MG63 (cell line): ENCODE data around the gene OPA3. TPM values are rescaled to one million over a fixed set of nuclear protein-coding genes. Genes with fewer than 3 reads are reported as not detected.

Experiments used
- DNase-seq: peaks from one replicate; pipeline ENCODE4 v3.0.0-alpha.2; 2020
- H3K27me3 ChIP-seq: fragments of 250-450 bp; sonication (Bioruptor Pico); 2 replicates; pipeline ENCODE4 v1.5.1; 2020; ENCODE audit warnings: mild to moderate bottlenecking, moderate library complexity
- H3K36me3 ChIP-seq: fragments of 250-450 bp; sonication (Bioruptor Pico); 2 replicates; pipeline ENCODE4 v1.5.1; 2020; ENCODE audit warnings: mild to moderate bottlenecking, moderate library complexity
- H3K4me3 ChIP-seq: fragments of 250-450 bp; sonication (Bioruptor Pico); 2 replicates; pipeline ENCODE4 v1.5.1; 2020; ENCODE audit warnings: mild to moderate bottlenecking, moderate library complexity
- H3K9me3 ChIP-seq: fragments of 250-450 bp; sonication (Bioruptor Pico); 2 replicates; pipeline ENCODE4 v1.5.1; 2020; ENCODE audit warnings: mild to moderate bottlenecking, moderate library complexity
- total RNA-seq: library from RNA; depleted of rRNA; stranded (reverse); fragments of >200 nt; shearing (Covaris generic); gene quantifications from 2 replicates; pipeline ENCODE4 v1.2.3, GENCODE V29; 2014; ENCODE audit warnings: low replicate concordance

The OPA3 gene
- total RNA-seq, 1 experiment from 2014 or later = 21.2 TPM

DNA sequence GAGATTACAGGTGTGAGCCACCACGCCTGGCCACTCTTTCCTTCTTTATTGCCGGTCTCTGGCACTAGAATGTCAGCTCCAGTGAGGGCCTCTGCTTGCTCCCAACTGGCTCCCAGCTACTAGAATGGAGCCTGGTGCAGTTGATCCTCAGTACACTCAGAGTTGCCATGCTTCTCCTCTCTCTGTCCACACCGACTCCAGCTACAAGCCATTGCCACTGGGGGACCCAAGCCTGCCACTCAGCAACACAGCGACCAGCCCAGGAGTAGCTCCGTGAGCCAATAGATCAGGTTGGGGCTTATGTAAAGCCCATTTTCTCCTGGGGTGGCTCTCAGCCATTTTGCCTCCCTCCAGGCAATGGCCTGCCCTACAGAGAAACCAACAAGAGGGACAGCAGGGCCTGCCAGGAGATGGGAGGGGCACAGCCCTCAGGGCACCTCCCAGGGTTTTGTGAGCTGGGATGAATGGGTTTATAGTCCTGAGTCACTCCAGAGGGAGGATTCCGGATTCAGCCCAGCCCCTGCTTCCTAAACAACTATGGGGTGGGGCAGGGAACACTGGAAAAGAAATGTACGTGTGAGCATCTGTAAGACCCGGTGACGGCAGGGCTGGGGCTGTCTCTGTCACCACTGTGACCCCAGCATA, 36.5 kb downstream of the OPA3 start:
- DNase-seq = peak; percentile 94
- Histone ChIP-seq H3K9me3 (no peaks in the 10 kb centered on the region), H3K4me3 (no peak overlapping the region), H3K27me3 (no peaks in the 10 kb centered on the region), H3K36me3 (peaks cover 7% of the 10 kb centered on the region)

DNA sequence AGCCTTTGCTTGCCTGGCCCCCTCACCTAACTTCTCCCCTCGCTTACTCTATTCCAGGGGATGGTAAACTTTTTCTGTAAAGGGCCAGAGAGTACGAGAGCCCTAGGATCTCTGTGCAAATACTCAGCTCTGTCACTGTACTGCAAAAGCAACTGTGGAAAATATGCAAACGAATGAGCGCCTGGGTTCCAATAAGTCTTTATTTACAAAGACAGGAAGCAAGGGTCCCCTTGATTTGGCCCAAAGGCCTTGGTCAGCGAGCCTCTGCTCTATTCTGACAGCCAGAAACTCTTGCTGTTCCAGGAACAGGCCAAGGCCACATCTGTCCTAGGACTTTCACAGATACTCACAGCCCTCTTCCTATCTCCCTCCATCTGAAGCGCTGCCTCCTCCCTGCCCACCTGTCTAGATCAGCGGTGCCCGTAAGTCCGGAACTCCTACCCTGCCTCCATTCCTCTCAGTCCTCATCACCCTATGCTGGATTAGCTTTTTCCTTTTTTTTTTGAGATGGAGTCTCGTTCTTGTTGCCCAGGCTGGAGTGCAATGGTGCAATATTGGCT, 37.3 kb downstream of the OPA3 start:
- no peak for DNase-seq
- Histone ChIP-seq H3K36me3 (no peaks in the 10 kb centered on the region), H3K4me3 (no peak overlapping the region), H3K27me3 (no peaks in the 10 kb centered on the region), H3K9me3 (no peaks in the 10 kb centered on the region)

DNA sequence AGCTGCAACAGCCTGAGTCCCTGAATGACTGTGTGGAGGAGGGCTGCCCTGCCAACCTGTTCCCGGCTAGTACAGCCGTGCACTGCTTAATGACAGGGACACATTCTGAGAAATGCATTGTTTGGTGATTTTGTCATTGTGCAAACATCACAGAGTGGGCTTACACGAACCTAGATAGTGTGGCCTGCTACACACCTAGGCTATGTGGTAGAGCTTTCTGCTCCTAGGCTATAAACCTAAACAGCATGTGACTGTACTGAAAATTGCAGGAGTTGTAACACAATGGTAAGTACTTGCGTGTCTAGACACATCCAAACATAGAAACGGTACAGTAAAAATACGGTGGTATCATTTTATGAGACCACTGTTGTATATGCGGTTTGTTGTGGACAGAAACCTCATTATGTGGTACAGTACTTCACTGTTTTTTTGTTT, 42.4 kb downstream of the OPA3 start:
- DNase-seq = no peak
- H3K36me3 ChIP-seq = no peaks in the 10 kb centered on the region
- H3K4me3 ChIP-seq = no peak overlapping the region
- no peaks in the 10 kb centered on the region for H3K27me3 ChIP-seq
- H3K9me3 ChIP-seq = no peaks in the 10 kb centered on the region

DNA sequence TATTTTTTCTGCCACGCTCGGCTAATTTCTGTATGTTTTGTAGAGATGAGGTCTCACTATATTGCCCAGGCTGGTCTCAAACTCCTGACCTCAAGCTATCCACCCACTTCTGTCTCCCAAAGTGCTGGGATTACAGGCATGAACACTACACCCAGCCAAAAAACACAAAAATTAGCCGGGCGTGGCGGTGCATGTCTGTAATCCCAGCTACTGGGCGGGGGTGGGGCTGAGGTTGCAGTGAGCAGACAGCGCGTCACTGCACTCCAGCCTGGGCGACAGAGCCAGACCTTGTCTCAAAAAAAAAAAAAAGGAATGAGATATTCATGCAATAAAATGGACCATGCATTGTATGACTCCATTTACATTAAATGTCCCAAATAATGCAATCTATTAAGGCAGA, 45.1 kb downstream of the OPA3 start:
- Histone ChIP-seq H3K36me3 (no peaks in the 10 kb centered on the region), H3K27me3 (no peaks in the 10 kb centered on the region), H3K4me3 (no peak overlapping the region), H3K9me3 (0 out of 2 replicates have a peak, but pooled peaks cover 2% of the 10 kb centered on the region)
- no peak for DNase-seq

DNA sequence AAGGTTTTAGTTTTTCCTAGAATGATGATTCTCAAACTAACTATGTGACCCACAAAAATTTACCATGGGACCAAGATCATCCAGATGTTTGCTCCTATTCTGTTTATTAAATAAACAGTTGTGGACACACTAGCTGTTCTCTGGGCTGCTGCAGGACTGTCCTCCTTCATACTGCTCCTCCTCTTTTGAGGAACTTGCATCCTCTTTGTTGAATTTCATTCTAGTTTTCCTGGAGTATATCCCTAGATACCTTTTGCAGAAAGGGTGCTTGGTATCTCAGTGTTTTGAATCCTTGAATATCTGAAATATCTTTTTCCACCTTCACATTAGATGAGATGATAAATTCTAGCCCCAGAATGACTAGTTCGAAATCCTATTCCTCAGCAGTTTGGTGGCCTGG, 53.3 kb downstream of the OPA3 start:
- DNase-seq = no peak
- H3K9me3 ChIP-seq = peaks cover 8% of the 10 kb centered on the region; the same call in 1 of the 2 replicates

DNA sequence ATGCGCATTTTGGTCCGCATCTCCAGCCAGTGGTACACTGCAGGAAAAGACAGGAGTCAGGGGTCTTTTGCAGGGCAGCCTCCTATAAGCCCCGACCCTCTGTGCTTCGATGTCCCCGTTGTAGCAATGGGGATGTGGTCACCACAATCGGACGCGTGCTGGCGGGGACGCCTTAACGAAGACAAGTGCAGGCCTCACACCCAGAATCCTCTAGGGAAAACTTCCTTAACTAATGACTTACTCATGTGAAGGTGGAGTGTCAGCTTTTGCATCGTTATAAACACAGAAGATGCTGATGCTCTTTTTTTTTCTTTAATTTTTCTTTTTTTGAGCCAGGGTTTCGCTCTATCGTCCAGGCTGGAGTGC, 55.2 kb downstream of the OPA3 start:
- H3K4me3 ChIP-seq = no peak overlapping the region
- peaks cover 7% of the 10 kb centered on the region; the same call in 1 of the 2 replicates for H3K9me3 ChIP-seq
- peaks cover 44% of the 10 kb centered on the region for H3K36me3 ChIP-seq
- no peak for DNase-seq
- H3K27me3 ChIP-seq = no peaks in the 10 kb centered on the region

More for the DNA sequence above, 53.3 kb downstream of the OPA3 start:
- Histone ChIP-seq H3K4me3 (no peak overlapping the region), H3K36me3 (peaks cover 25% of the 10 kb centered on the region), H3K27me3 (no peaks in the 10 kb centered on the region)

DNA sequence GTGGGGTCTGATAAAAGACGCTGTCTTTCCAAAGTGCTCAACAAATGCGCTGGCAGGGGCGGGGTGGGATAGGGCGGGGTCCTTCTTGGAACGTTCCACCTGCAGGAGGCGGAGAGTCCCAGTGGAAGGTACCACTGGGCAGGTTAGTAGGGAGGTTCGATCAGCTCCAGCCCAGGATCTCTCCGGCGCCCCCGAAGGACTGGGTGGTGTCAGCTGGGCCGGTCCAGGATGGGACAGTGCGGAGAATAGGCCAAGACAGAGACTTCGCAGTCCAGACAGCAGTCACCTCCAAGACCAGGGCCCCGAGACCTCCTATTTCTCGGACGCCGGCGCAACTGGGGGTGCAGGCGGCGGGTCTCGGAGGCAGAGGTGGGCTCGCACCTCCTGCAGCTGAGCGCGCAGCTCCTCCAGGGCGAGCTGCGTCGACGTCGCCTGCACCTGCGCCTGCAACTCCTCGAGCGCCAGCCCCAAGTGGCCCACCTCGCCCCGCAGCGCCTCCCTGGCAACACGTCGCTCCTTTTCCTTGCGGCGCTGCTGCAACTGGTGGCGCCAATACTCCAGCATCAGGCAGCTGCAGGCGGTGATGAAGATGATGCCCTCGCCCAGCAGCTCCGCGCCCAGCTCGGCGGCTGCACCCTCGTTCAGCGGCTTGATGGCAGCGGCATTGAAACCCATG, 55.7 kb downstream of the OPA3 start:
- Histone ChIP-seq H3K4me3 (no peak overlapping the region), H3K9me3 (peaks cover 7% of the 10 kb centered on the region; the same call in 1 of the 2 replicates), H3K36me3 (peaks cover 49% of the 10 kb centered on the region), H3K27me3 (no peaks in the 10 kb centered on the region)
- DNase-seq = peak; percentile 24

DNA sequence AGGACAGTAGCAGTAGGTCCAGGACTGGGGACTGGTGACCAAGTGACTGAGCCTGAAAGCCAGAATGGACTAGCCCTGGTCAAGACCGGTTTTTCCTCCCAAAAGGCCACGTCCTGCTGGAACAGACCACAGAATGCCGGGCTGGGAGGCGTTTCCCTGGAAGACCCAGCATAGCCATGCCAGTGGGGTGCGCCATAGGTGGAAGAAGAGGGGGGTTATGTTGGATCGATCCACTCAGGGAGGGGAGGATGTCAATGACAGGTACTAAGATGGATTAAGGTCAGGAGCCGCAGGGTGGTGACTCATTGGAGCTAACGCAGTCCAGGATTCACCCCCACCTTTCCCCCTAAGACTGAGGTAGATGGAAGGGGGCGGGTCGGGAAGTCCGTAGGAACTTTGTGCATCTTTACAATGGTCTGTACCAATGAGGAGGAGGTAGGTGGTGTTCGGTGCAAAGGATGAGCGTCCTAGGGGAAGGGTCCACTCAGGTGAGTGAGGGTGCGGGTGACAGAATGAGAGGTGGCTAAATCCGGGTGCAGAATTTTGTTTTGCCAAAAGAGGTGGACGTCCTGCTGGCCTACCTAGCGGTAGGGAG, 56.4 kb downstream of the OPA3 start:
- H3K9me3 ChIP-seq = peaks cover 7% of the 10 kb centered on the region; the same call in 1 of the 2 replicates
- peaks cover 54% of the 10 kb centered on the region for H3K36me3 ChIP-seq
- no peaks in the 10 kb centered on the region for H3K27me3 ChIP-seq
- no peak overlapping the region for H3K4me3 ChIP-seq
- no peak for DNase-seq

DNA sequence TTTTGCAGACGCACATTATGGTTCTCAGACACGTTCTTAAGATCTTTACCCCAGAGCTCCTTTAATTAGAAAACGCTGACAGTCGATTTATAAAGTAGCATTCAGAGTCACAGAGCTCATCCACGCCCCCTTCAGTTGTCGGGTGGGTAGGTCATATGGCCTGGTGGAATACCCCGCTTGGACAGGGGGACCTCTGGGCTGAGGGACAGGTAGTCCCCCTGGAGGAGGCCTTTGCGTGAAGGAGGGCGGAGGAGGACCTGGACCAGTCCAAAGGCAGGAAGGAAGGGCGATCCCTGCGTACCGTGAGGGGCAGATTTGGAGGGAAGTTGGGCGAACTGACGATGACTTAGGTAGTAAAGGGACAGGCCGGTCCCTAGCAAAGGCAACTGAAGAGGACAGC, 56.9 kb downstream of the OPA3 start:
- Histone ChIP-seq H3K4me3 (no peak overlapping the region), H3K36me3 (peaks cover 56% of the 10 kb centered on the region), H3K27me3 (no peaks in the 10 kb centered on the region), H3K9me3 (peaks cover 7% of the 10 kb centered on the region; the same call in 1 of the 2 replicates)
- no peak for DNase-seq

DNA sequence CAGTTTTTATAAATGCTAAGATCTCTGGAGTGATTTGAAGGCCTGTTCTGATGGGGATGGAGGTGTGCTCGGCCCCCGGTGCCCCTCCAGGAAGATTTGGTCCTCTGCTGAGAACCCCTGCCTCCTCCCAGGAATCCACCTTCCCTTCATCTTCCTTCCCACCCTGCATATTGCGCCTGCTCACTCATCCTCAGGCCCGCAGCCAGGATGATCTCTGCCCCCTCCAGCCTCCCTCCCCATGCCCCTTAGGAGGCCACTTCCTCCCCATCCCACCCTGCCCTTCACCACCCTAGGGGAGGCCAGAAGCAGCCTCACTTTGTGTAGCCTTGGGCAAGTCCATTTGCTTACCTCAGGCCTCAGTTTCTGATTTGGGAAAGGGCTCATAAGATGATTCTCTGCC, 57.6 kb downstream of the OPA3 start:
- Histone ChIP-seq H3K4me3 (no peak overlapping the region), H3K36me3 (peaks cover 59% of the 10 kb centered on the region), H3K27me3 (no peaks in the 10 kb centered on the region), H3K9me3 (peaks cover 7% of the 10 kb centered on the region; the same call in 1 of the 2 replicates)
- no peak for DNase-seq

DNA sequence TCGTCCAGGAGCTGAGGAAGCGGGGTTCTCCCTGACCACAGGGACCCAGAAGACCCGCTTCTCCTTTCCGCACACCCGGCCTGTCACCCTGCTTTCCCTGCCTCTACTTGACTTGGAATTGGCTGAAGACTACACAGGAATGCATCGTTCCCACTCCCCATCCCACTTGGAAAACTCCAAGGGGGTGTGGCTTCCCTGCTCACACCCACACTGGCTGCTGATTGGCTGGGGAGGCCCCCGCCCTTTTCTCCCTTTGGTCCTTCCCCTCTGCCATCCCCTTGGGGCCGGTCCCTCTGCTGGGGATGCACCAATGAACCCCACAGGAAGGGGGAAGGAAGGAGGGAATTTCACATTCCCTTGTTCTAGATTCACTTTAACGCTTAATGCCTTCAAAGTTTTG, 58.5 kb downstream of the OPA3 start:
- no peaks in the 10 kb centered on the region for H3K9me3 ChIP-seq
- peak; percentile 83 for DNase-seq
- H3K4me3 ChIP-seq = no peak overlapping the region
- H3K36me3 ChIP-seq = peaks cover 63% of the 10 kb centered on the region
- no peaks in the 10 kb centered on the region for H3K27me3 ChIP-seq

DNA sequence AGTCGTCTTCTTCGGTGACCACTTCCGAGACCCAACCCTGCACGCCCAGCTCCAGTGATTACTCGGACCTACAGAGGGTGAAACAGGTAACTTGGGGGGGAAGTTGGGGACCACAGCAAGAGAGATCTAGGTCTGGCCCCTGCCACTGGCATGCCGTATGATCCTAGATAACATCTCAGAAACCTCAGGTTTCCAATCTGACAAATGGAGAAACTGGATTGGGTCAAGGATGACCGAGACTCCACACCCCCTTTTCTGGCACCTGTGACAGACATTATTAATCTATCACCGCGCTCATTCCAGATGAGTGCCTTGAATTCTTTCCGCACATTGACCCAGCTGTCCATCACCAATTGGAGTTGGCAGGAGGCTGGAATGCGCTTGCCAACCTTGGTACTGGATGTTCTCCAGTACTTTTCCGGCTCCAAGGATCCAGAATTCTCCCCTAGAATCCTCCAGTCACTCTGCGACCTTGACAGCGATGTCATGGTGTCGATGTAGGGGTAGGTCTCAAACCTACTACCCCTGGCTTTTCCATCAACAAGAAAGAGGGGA, 60.0 kb downstream of the OPA3 start:
- no peaks in the 10 kb centered on the region for H3K9me3 ChIP-seq
- DNase-seq = no peak
- peaks cover 74% of the 10 kb centered on the region for H3K36me3 ChIP-seq
- H3K4me3 ChIP-seq = no peak overlapping the region
- H3K27me3 ChIP-seq = no peaks in the 10 kb centered on the region

DNA sequence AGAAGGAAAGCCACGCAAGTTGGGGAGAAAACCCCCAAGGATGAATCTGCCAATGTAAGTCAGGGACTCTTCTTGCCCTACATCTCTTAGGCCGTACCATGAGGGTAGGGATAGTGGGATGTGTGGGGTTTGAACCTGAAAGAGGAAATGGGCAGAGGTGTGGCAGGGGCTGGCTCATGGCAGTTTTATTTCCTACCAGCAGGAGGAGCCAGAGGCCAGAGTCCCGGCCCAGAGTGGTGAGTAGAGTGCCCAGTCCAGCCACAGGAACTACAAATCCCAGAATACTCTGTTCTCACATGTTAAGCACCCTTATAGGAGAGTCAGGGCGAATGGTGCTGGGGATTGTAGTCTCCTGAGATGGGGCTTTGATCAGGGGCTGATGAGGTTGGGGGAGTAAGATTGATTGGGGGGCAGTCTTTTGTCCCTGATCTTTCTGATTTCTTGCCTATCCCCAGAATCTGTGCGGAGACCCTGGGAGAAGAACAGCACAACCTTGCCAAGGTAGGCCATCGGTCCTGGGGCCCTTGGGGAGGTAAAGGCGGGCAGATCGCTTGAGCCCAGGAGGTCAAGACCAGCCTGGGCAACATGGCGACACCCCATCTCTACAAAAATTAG, 60.9 kb downstream of the OPA3 start:
- Histone ChIP-seq H3K27me3 (no peaks in the 10 kb centered on the region), H3K4me3 (no peak overlapping the region), H3K36me3 (peaks cover 80% of the 10 kb centered on the region), H3K9me3 (no peaks in the 10 kb centered on the region)
- DNase-seq = peak; percentile 69

DNA sequence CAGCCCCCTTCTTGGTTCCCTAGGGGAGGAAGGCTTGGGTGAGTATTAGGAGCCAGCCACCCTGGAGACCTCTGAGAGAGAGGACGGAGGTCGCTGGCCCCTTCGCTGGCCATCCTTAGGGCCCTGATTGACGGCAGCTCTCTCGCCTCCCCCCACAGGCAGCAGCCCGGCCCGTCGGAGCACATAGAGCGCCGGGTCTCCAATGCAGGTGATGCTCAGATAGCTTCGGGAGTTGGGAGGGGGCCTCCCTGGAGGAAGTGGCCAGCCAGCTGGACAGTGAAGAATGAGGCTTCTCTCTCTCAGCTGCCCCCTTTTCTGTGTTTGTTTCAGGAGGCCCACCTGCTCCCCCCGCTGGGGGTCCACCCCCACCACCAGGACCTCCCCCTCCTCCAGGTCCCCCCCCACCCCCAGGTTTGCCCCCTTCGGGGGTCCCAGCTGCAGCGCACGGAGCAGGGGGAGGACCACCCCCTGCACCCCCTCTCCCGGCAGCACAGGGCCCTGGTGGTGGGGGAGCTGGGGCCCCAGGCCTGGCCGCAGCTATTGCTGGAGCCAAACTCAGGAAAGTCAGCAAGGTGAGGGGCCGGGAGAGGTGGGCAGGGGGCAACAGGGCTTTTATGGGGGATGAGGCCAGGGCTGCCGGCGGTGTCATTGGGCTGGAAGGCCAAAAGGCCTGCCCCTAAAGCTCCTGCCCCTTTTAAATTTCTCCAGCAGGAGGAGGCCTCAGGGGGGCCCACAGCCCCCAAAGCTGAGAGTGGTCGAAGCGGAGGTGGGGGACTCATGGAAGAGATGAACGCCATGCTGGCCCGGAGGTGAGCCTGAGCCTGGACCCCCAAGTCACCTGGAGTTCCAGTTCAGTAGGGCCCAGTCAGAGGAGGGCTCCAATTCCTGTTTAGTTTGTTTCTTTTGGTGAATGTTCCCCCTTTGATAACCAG, 62.3 kb downstream of the OPA3 start:
- no peak for DNase-seq
- no peaks in the 10 kb centered on the region for H3K9me3 ChIP-seq
- peaks cover 78% of the 10 kb centered on the region for H3K36me3 ChIP-seq
- no peak overlapping the region for H3K4me3 ChIP-seq
- H3K27me3 ChIP-seq = no peaks in the 10 kb centered on the region

DNA sequence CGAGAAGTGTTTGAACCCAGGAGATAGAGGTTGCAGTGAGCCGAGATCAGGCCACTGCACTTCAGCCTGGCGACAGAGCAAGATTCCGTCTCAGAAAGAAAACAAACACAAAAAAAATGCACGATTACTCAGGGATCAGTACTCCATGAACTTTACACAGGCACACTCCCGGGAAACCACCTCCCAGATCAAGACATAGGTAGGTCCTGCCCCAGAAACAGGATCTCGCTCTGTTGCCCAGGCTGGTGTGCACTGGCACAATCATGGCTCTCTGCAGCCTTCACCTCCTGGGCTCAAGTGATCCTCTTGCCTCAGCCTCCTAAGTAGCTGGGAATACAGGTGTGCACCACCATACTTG, 66.2 kb downstream of the OPA3 start:
- no peaks in the 10 kb centered on the region for H3K27me3 ChIP-seq
- H3K9me3 ChIP-seq = no peaks in the 10 kb centered on the region
- peaks cover 76% of the 10 kb centered on the region for H3K36me3 ChIP-seq
- no peak for DNase-seq
- H3K4me3 ChIP-seq = no peak overlapping the region
